Stimulated activated naive CD8-positive, alpha-beta T cell treated with anti-CD3 and anti-CD28 coated beads, Interleukin-15, Interleukin-2, amounts not matched to agents 100 ng/mL and 50 ng/mL, for 24 hours (primary cell): ENCODE data around the gene RAB1B.
A peak's percentile ranks its signal among the peaks of the same experiment; 100 is the strongest.

Experiments used
- H3K27ac Mint-ChIP-seq: one replicate; pipeline ENCODE4 v1.8.0; 2021; ENCODE audit warnings: mild to moderate bottlenecking, mixed read lengths
- H3K27me3 Mint-ChIP-seq: one replicate; pipeline ENCODE4 v1.8.0; 2021; ENCODE audit warnings: mixed read lengths
- H3K36me3 Mint-ChIP-seq: one replicate; pipeline ENCODE4 v1.8.0; 2021; ENCODE audit warnings: low read depth, mixed read lengths
- H3K4me1 Mint-ChIP-seq: one replicate; pipeline ENCODE4 v1.8.0; 2021; ENCODE audit warnings: low read depth, mixed read lengths
- H3K4me3 Mint-ChIP-seq: one replicate; pipeline ENCODE4 v1.8.0; 2021; ENCODE audit warnings: mild to moderate bottlenecking, mixed read lengths
- H3K9me3 Mint-ChIP-seq: one replicate; pipeline ENCODE4 v1.8.0; 2021; ENCODE audit warnings: mixed read lengths

Gene RAB1B

GRCh38 chr11:66231561-66231960 lies 36.9 kb upstream of the RAB1B start:
- H3K4me1 Mint-ChIP-seq = peaks cover 1% of the 10 kb centered on the region
- H3K4me3 Mint-ChIP-seq = no peak overlapping the region
- no peak overlapping the region for H3K27ac Mint-ChIP-seq
- peaks cover 64% of the 10 kb centered on the region for H3K36me3 Mint-ChIP-seq
- no peaks in the 10 kb centered on the region for H3K27me3 Mint-ChIP-seq
- no peaks in the 10 kb centered on the region for H3K9me3 Mint-ChIP-seq

- H3K27ac Mint-ChIP-seq = no peak overlapping the region
- H3K4me1 Mint-ChIP-seq = no peaks in the 10 kb centered on the region
- H3K9me3 Mint-ChIP-seq = no peaks in the 10 kb centered on the region
- H3K4me3 Mint-ChIP-seq = no peak overlapping the region
- H3K27me3 Mint-ChIP-seq = no peaks in the 10 kb centered on the region
- peaks cover 59% of the 10 kb centered on the region for H3K36me3 Mint-ChIP-seq
These were observed 35.7 kb upstream of the RAB1B start for GRCh38 chr11:66232769-66233168.

GRCh38 chr11:66233301-66233700 lies 35.1 kb upstream of the RAB1B start:
- no peaks in the 10 kb centered on the region for H3K27me3 Mint-ChIP-seq
- H3K4me3 Mint-ChIP-seq = no peak overlapping the region
- H3K9me3 Mint-ChIP-seq = no peaks in the 10 kb centered on the region
- H3K4me1 Mint-ChIP-seq = no peaks in the 10 kb centered on the region
- peaks cover 56% of the 10 kb centered on the region for H3K36me3 Mint-ChIP-seq
- peak overlapping the region; percentile 65 for H3K27ac Mint-ChIP-seq

GRCh38 chr11:66235141-66235540 lies 33.3 kb upstream of the RAB1B start:
- Mint-ChIP-seq H3K27me3 (no peaks in the 10 kb centered on the region), H3K4me3 (no peak overlapping the region), H3K4me1 (no peaks in the 10 kb centered on the region), H3K36me3 (peaks cover 50% of the 10 kb centered on the region), H3K9me3 (no peaks in the 10 kb centered on the region), H3K27ac (no peak overlapping the region)

GRCh38 chr11:66237867-66238266 lies 30.6 kb upstream of the RAB1B start:
- Mint-ChIP-seq H3K4me1 (no peaks in the 10 kb centered on the region), H3K27me3 (no peaks in the 10 kb centered on the region), H3K36me3 (peaks cover 27% of the 10 kb centered on the region), H3K27ac (no peak overlapping the region), H3K9me3 (no peaks in the 10 kb centered on the region), H3K4me3 (no peak overlapping the region)

- H3K36me3 Mint-ChIP-seq = peaks cover 17% of the 10 kb centered on the region
- no peak overlapping the region for H3K27ac Mint-ChIP-seq
These were observed 29.5 kb upstream of the RAB1B start for GRCh38 chr11:66238786-66239413.

GRCh38 chr11:66239511-66239910 lies 28.9 kb upstream of the RAB1B start:
- Mint-ChIP-seq H3K27ac (no peak overlapping the region), H3K4me1 (no peaks in the 10 kb centered on the region), H3K27me3 (no peaks in the 10 kb centered on the region), H3K36me3 (peaks cover 12% of the 10 kb centered on the region), H3K4me3 (no peak overlapping the region), H3K9me3 (no peaks in the 10 kb centered on the region)

More at GRCh38 chr11:66238786-66239413, 29.5 kb upstream of the RAB1B start:
- Mint-ChIP-seq H3K27me3 (no peaks in the 10 kb centered on the region), H3K9me3 (no peaks in the 10 kb centered on the region), H3K4me3 (no peak overlapping the region), H3K4me1 (no peaks in the 10 kb centered on the region)

GRCh38 chr11:66239998-66240780 lies 28.2 kb upstream of the RAB1B start:
- no peaks in the 10 kb centered on the region for H3K4me1 Mint-ChIP-seq
- no peak overlapping the region for H3K27ac Mint-ChIP-seq
- H3K27me3 Mint-ChIP-seq = no peaks in the 10 kb centered on the region
- no peak overlapping the region for H3K4me3 Mint-ChIP-seq
- no peaks in the 10 kb centered on the region for H3K9me3 Mint-ChIP-seq
- peaks cover 7% of the 10 kb centered on the region for H3K36me3 Mint-ChIP-seq

- Mint-ChIP-seq H3K4me1 (no peaks in the 10 kb centered on the region), H3K9me3 (no peaks in the 10 kb centered on the region), H3K36me3 (peaks cover 1% of the 10 kb centered on the region), H3K27ac (no peak overlapping the region), H3K27me3 (no peaks in the 10 kb centered on the region), H3K4me3 (no peak overlapping the region)
These were observed 27.7 kb upstream of the RAB1B start for GRCh38 chr11:66240781-66241136.

- Mint-ChIP-seq H3K27me3 (no peaks in the 10 kb centered on the region), H3K4me3 (no peak overlapping the region), H3K9me3 (no peaks in the 10 kb centered on the region), H3K27ac (no peak overlapping the region), H3K36me3 (no peaks in the 10 kb centered on the region), H3K4me1 (no peaks in the 10 kb centered on the region)
These were observed 26.2 kb upstream of the RAB1B start for GRCh38 chr11:66242095-66242765.

GRCh38 chr11:66243782-66244535 lies 24.5 kb upstream of the RAB1B start:
- no peak overlapping the region for H3K4me3 Mint-ChIP-seq
- H3K9me3 Mint-ChIP-seq = no peaks in the 10 kb centered on the region
- peak overlapping the region; percentile 40 for H3K27ac Mint-ChIP-seq
- H3K36me3 Mint-ChIP-seq = no peaks in the 10 kb centered on the region
- no peaks in the 10 kb centered on the region for H3K27me3 Mint-ChIP-seq
- no peaks in the 10 kb centered on the region for H3K4me1 Mint-ChIP-seq

GRCh38 chr11:66247295-66247694 lies 21.1 kb upstream of the RAB1B start:
- Mint-ChIP-seq H3K4me3 (no peak overlapping the region), H3K36me3 (peaks cover 3% of the 10 kb centered on the region), H3K27me3 (no peaks in the 10 kb centered on the region), H3K9me3 (no peaks in the 10 kb centered on the region), H3K4me1 (no peaks in the 10 kb centered on the region), H3K27ac (no peak overlapping the region)

GRCh38 chr11:66247801-66248200 lies 20.6 kb upstream of the RAB1B start:
- Mint-ChIP-seq H3K27ac (no peak overlapping the region), H3K9me3 (no peaks in the 10 kb centered on the region), H3K4me1 (no peaks in the 10 kb centered on the region), H3K4me3 (no peak overlapping the region), H3K36me3 (peaks cover 3% of the 10 kb centered on the region), H3K27me3 (no peaks in the 10 kb centered on the region)

GRCh38 chr11:66248903-66249302 lies 19.5 kb upstream of the RAB1B start:
- Mint-ChIP-seq H3K4me3 (no peak overlapping the region), H3K27ac (no peak overlapping the region), H3K9me3 (no peaks in the 10 kb centered on the region), H3K36me3 (peaks cover 3% of the 10 kb centered on the region), H3K27me3 (no peaks in the 10 kb centered on the region), H3K4me1 (no peaks in the 10 kb centered on the region)

GRCh38 chr11:66251809-66252208 lies 16.6 kb upstream of the RAB1B start:
- Mint-ChIP-seq H3K36me3 (peaks cover 3% of the 10 kb centered on the region), H3K4me1 (peaks cover 10% of the 10 kb centered on the region), H3K9me3 (no peaks in the 10 kb centered on the region), H3K27me3 (no peaks in the 10 kb centered on the region), H3K27ac (no peak overlapping the region), H3K4me3 (no peak overlapping the region)
